Measurements from ENCODE around the gene MMAB. TPM values are rescaled to one million over a fixed set of nuclear protein-coding genes. Genes with fewer than 3 reads are reported as not detected.

Gene MMAB
- total and polyA plus RNA-seq, 5 experiments from 2014 or later: 20.6 to 39.1 (median 28.2) TPM

DNA sequence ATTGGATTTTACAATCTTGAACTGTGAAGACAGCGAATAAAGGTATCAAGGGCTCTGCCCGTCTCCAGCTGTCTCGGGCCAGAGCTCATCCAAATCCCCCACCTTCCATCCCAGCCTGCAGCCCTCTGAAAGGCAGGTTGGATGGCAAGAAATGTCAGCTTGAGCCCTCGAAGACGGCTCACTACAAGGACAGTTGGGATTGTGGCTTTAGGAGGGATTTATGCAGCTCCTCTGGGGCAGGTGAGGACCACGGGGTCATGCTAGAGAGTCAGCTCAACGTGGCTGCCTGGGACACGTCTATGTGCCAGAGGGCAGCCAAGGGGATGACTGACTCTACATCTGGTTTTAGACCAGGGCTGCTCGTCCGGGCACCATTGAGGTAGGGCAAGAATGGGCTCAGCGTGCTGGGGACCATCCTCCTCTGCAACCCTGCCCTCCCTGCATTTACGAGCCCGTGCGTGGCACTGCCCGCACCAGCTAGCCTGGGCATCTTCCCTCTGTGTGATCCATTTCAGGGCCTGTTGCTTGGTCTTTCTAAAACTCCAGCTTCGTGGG lies 16.5 kb upstream of the MMAB start:
- no peak overlapping the region for H3K27ac Mint-ChIP-seq
- ATAC-seq (no peak), DNase-seq (no peak)
- POLR2A ChIA-PET: no interaction called here
- no peaks in the 10 kb centered on the region for H3K27me3 Mint-ChIP-seq
- peaks cover 0 to 36% (median 15%) of the 10 kb centered on the region in 3 donors for H3K36me3 Mint-ChIP-seq
- H3K4me3 Mint-ChIP-seq: no peak overlapping the region
- H3K9me3 Mint-ChIP-seq: no peaks in the 10 kb centered on the region
- H3K4me1 Mint-ChIP-seq: peaks cover 0 to 7% (median 5%) of the 10 kb centered on the region in 4 donors

DNA sequence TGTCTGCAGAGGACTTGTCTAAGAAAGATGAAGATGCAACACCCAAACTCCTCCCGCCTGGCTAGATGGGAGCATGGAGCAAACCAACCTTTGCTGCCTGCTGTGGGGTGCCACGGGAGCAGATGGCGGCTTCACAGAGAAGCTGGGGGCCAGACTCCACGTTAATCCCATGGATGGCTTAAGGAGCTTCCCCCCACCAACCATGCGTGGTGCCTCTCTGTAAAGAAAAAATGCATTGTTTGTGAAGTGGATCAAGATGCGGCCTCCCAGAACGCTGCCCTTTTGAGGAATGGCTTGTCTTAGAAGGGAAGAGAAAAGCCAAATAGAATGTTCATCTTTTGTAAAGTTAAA lies 15.9 kb upstream of the MMAB start:
- no peak for DNase-seq
- ATAC-seq: no peak
- POLR2A ChIA-PET: no interaction called here
- Mint-ChIP-seq H3K4me3 (no peak overlapping the region), H3K4me1 (peaks cover 0 to under 1% (median under 1%) of the 10 kb centered on the region in 4 donors), H3K27ac (no peak overlapping the region), H3K36me3 (peaks cover 0 to 36% (median 15%) of the 10 kb centered on the region in 3 donors), H3K9me3 (no peaks in the 10 kb centered on the region), H3K27me3 (no peaks in the 10 kb centered on the region)

DNA sequence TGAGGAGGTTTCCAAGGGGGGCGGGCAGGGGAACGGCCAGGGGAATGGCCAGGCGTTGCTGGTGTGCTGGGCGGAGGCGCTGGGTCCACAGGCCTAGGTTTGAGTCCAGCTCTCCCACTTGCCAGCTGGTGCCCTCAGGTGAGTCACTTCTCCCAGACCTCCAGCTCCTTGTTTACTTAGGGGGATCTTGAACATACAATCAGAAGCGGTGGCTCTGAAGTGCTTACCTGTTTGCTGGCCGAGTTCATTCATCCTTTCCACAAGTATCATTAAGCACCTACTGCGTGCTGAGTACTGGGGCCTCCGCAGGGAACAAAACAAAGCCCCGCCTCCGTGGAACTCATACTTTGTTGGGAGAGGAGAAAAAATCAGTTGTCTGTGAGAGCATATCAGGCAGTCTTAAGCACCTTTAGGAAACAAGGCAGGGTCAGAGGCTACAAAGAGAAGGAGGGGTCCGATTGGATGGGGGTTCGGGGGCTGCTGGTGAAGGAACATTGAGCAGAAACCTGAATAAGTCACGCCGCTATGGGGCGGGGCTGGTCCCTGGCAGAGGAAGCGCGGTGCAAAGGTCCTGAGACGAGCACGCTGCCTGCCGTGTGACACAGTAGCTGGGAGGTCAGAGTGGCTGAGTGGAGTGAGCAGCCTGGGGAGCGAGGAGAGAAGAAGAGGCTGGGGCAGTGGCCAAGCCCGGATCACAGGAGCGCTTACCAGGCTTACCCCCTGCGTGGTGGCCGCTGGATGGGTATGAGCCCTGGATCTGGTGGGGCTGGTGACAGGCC lies 15.3 kb upstream of the MMAB start:
- no peak overlapping the region for H3K4me3 Mint-ChIP-seq
- peak overlapping the region in 1 of 10 donors; percentile 47 for H3K27ac Mint-ChIP-seq
- POLR2A ChIA-PET: no interaction called here

DNA sequence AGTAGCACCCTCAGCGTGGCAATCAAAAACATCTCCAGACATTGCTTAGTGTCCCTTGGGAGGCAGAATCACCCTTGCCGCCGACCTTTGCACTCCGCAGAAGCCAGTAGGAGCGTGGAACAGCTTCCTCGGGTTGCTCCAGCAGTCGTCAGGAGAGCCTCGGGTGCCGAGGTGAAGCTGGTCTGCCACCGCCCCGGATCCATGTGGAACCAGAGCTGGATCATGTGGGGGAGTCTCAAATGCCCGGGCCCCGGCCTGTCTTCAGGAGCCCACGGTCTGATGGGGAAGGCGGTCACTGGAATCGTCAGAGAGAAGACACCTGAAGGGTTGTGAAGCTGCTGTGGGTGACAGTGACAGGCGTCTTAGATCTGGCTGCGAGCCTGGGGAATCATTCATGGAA lies 14.6 kb upstream of the MMAB start:
- H3K27me3 Mint-ChIP-seq: no peaks in the 10 kb centered on the region
- DNase-seq: no peak

More for the DNA sequence above, 15.3 kb upstream of the MMAB start:
- Mint-ChIP-seq H3K27me3 (no peaks in the 10 kb centered on the region), H3K36me3 (peaks cover 0 to 34% (median 16%) of the 10 kb centered on the region in 3 donors), H3K9me3 (no peaks in the 10 kb centered on the region), H3K4me1 (no peaks in the 10 kb centered on the region)
- DNase-seq (no peak), ATAC-seq (no peak)

DNA sequence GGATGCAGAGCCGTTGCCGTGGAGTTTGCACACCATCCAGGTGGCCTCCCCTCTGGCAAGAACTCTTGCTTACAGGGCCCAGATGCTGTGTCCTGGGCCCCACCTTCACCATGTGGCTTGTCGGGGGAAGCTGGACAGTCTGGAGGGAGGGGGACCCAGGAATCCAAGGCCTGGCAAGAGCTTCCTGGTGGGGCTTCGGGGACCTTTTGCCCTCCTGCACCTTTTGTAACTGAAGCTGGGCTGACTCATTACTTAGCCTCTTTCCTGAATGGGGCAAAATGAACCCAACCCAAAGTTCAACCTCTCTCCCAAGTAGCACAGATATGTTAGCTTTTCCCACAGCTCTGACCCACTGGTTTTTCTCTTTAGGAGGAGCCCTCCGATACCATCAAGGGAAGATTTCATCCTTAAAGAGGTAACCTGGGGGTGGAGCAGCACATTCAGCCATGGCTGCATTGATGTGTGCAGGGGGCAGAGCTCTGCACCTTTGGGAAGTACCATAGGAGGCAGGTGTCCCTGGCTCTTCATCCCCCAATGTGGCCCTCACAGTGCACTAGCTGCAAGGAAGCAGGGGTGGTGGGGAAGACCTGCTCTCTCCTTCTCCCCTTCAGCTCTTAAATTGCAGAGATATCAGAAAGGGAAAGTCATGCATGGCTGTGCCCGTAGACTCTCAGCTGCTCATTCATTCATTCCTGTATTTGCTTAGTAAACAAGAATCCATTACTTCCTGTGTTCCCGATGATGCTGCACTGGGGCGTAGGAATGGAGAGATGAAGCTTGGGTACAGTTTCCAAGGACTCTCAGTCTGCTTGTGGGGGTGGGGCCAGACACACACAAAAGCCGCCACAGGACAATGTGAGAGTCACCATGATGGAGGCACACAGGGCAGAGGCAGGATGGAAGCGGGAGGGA lies 13.3 kb upstream of the MMAB start:
- Mint-ChIP-seq H3K27me3 (no peaks in the 10 kb centered on the region), H3K27ac (no peak overlapping the region), H3K4me1 (no peaks in the 10 kb centered on the region), H3K4me3 (no peak overlapping the region), H3K36me3 (peaks cover 0 to 43% (median 16%) of the 10 kb centered on the region in 3 donors), H3K9me3 (no peaks in the 10 kb centered on the region)
- no peak for ATAC-seq
- POLR2A ChIA-PET: no interaction called here
- DNase-seq: no peak

More for the DNA sequence above, 14.6 kb upstream of the MMAB start:
- Mint-ChIP-seq H3K36me3 (peaks cover 0 to 36% (median 17%) of the 10 kb centered on the region in 3 donors), H3K4me1 (no peaks in the 10 kb centered on the region), H3K27ac (no peak overlapping the region), H3K4me3 (no peak overlapping the region), H3K9me3 (no peaks in the 10 kb centered on the region)
- no peak for ATAC-seq
- POLR2A ChIA-PET: no interaction called here

DNA sequence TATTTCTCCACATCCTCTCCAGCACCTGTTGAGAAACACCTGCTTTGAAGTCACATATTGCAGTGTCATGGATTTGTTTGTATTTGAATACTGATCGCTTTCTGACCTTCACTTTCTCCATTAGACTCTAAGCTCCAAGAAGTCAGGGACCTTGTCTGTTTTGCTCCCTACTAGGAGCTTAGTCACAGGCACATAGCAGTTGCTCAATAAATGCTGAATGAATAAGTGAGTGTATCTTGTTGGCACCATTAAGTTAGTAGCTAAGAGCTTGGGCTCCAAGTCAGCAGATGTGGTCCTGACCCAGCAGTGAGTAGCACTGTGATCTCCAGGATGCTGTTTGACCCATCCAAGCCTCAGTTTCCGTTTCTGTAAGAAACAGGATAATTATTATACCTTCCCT lies 10.4 kb upstream of the MMAB start:
- H3K4me3 Mint-ChIP-seq: no peak overlapping the region
- no peak overlapping the region for H3K27ac Mint-ChIP-seq
- H3K27me3 Mint-ChIP-seq: no peaks in the 10 kb centered on the region
- H3K9me3 Mint-ChIP-seq: no peaks in the 10 kb centered on the region
- POLR2A ChIA-PET: no interaction called here
- H3K36me3 Mint-ChIP-seq: peaks cover 0 to 61% (median 28%) of the 10 kb centered on the region in 3 donors
- DNase-seq (no peak), ATAC-seq (no peak)
- no peaks in the 10 kb centered on the region for H3K4me1 Mint-ChIP-seq

DNA sequence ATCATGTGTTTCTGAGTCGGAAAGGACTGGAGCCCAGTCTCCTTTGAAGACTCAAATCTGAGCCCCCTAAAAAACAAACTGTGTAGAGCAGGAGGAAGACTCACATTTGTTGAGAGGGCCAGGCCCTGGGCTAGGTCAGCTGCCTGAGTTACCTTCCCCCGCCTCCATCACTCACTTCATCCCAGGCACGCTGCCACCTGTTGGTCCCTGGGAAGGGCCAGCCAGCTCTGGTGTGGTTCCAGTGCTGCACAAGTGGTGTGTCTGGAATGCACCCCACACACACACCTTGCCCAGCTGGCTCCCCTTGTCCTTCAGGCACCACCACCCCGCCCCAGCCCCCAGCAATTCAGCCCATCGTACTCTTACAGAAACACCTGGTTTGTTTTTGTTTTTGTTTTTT lies 9.3 kb upstream of the MMAB start:
- H3K27me3 Mint-ChIP-seq: no peaks in the 10 kb centered on the region
- DNase-seq (no peak), ATAC-seq (no peak)
- POLR2A ChIA-PET: no interaction called here
- H3K4me3 Mint-ChIP-seq: no peak overlapping the region
- no peak overlapping the region for H3K27ac Mint-ChIP-seq
- no peaks in the 10 kb centered on the region for H3K9me3 Mint-ChIP-seq
- H3K4me1 Mint-ChIP-seq: no peaks in the 10 kb centered on the region
- H3K36me3 Mint-ChIP-seq: peaks cover 0 to 63% (median 27%) of the 10 kb centered on the region in 3 donors

DNA sequence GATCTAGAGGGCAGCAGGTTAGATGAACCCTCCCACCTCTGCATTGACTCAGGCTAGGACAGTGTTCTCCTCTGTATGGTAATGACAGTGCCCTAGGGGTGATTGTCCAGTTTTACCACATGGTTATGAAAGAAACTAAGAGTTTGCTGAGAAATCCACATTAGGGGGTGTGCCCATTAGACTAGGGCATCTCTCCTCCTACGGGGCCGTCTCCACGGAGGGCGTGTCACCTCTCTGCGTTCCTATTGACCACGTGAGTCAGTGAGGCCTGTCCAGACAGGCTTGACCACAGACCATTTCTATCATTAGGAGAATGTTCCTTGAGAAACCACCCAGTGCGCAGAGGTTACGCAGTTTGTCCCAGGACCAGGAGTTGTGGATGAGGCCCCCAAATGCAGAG lies 8.6 kb upstream of the MMAB start:
- Mint-ChIP-seq H3K4me3 (no peak overlapping the region), H3K27ac (no peak overlapping the region), H3K9me3 (no peaks in the 10 kb centered on the region), H3K36me3 (peaks cover 0 to 69% (median 26%) of the 10 kb centered on the region in 3 donors), H3K4me1 (no peaks in the 10 kb centered on the region), H3K27me3 (no peaks in the 10 kb centered on the region)
- POLR2A ChIA-PET: no interaction called here
- DNase-seq (no peak), ATAC-seq (no peak)

DNA sequence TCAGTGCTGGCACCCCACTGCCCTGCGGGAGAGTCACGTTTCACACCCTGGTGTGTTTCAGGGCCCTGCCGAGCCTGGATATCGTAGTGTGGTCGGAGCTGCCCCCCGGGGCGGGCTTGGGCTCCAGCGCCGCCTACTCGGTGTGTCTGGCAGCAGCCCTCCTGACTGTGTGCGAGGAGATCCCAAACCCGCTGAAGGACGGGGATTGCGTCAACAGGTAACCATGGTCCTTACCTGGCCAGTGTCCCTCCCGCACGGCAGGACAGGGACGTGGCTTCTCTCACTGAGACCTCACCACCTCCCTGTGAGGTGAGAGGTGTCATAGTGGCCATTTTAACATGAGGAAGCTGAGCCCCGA lies 8.0 kb upstream of the MMAB start:
- ATAC-seq (no peak), DNase-seq (no peak)
- Mint-ChIP-seq H3K4me1 (no peaks in the 10 kb centered on the region), H3K36me3 (peaks cover 0 to 68% (median 25%) of the 10 kb centered on the region in 3 donors), H3K27me3 (no peaks in the 10 kb centered on the region), H3K9me3 (no peaks in the 10 kb centered on the region), H3K27ac (no peak overlapping the region), H3K4me3 (no peak overlapping the region)
- POLR2A ChIA-PET: no interaction called here

DNA sequence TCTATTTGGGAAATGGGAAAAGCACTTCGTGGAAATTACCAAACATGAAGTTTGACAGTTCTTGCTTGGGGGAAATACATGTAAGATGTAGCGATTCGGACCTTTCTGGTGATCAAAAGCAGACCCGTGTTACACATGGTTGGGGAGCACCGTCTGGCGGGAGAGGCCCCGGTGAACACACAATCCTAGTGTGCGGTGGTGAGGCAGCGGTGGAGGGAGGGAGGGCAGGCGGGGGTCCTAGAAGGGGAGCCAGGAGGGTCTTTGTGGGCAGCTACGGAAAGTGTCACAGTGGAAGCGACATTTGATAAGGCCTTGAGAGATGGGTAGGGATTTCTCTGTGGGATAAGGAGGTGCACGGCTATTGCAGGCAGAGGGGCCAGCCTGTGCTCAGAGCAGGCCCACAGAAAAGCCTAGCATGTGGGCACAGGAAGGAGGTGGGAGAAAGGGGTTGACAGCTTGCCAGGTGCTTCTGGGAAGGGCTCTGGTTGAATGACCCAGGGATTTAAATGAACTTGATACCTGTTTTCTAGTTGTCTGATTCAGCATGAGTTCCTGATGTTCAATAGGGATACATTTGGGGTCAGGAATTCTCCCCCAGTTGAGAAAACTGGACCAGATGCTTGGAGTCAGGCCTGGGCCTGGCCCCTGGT lies 7.5 kb upstream of the MMAB start:
- peaks cover 0 to 64% (median 25%) of the 10 kb centered on the region in 3 donors for H3K36me3 Mint-ChIP-seq
- ATAC-seq: no peak
- H3K27ac Mint-ChIP-seq: peak overlapping the region in 1 of 10 donors; percentile 59
- no peak for DNase-seq
- H3K27me3 Mint-ChIP-seq: no peaks in the 10 kb centered on the region
- POLR2A ChIA-PET: no interaction called here
- H3K4me3 Mint-ChIP-seq: no peak overlapping the region
- H3K4me1 Mint-ChIP-seq: no peaks in the 10 kb centered on the region
- H3K9me3 Mint-ChIP-seq: no peaks in the 10 kb centered on the region

DNA sequence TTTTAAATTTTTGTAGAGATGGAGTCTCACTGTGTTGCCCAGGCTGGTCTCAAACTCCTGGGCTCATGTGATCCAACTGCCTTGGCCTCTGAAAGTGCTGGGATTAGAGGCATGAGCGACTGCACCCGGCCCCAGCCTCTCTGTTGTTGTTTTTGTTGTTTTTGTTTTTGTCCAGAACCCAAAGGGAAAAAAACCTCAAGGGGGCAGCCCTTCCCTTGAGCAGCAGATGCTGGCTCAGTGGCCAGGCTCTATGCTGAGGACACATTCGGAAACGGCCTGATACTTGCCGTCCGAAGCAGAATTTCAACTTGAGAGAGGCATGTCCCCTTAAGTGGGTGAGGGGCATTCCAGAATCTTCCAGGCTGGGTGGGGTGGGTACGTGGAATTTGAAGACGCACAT lies 7.0 kb upstream of the MMAB start:
- Mint-ChIP-seq H3K27me3 (no peaks in the 10 kb centered on the region), H3K36me3 (peaks cover 0 to 64% (median 25%) of the 10 kb centered on the region in 3 donors), H3K9me3 (no peaks in the 10 kb centered on the region), H3K27ac (no peak overlapping the region), H3K4me3 (no peak overlapping the region), H3K4me1 (no peaks in the 10 kb centered on the region)
- DNase-seq: no peak
- POLR2A ChIA-PET: no interaction called here
- ATAC-seq: no peak

DNA sequence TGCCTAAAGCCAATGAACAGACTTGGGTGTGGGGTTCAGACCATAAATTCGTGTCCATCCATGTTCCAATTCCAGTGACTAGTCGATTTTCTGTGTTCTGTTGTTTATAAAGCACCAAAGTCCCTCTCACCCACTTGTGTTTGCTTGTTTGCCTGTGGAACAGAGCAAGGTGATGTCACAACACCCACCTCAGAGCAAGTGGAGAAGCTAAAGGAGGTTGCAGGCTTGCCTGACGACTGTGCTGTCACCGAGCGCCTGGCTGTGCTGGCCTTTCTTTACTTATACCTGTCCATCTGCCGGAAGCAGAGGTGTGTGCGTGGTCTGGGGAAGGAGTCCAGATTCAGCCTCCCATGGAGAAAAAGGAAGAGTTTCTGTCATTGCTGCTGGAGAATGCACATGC lies 6.3 kb upstream of the MMAB start:
- Mint-ChIP-seq H3K9me3 (no peaks in the 10 kb centered on the region), H3K4me3 (no peak overlapping the region), H3K4me1 (peaks cover 3 to 5% (median 4%) of the 10 kb centered on the region in 4 donors), H3K36me3 (peaks cover 0 to 65% (median 25%) of the 10 kb centered on the region in 3 donors), H3K27ac (no peak overlapping the region), H3K27me3 (no peaks in the 10 kb centered on the region)
- POLR2A ChIA-PET: no interaction called here
- no peak for DNase-seq
- ATAC-seq: no peak

Measured in naive thymus-derived CD8-positive, alpha-beta T cell (primary cell).